Neural cell (in vitro differentiated cells): ENCODE measurements around the gene RNF213. TPM values are rescaled to one million over a fixed set of nuclear protein-coding genes. Genes with fewer than 3 reads are reported as not detected.

Experiments used
- H2AFZ ChIP-seq: fragments of 200-600, 300-800 bp; sonication (generic), shearing (Covaris generic); 2 replicates; pipeline ENCODE4 v1.6.0; 2014; ENCODE audit warnings: low read depth, mild to moderate bottlenecking, antibody characterized with exemption, low read length, moderate library complexity
- H3F3A ChIP-seq: fragments of 200-600 bp; shearing (Covaris generic); 2 replicates; pipeline ENCODE4 v1.6.1; 2016; ENCODE audit warnings: mild to moderate bottlenecking, moderate library complexity, mixed read lengths, antibody characterized with exemption, low read length; ENCODE audit not compliant: insufficient read depth, poor library complexity, severe bottlenecking
- H3K27ac ChIP-seq: fragments of 200-600, 300-800 bp; sonication (generic), shearing (Covaris generic); 2 replicates; pipeline ENCODE4 v1.5.1; 2014; ENCODE audit warnings: mild to moderate bottlenecking, low read length, moderate library complexity
- H3K27me3 ChIP-seq: fragments of 300-800, 200-600 bp; sonication (generic), shearing (Covaris generic); 2 replicates; pipeline ENCODE4 v1.6.0; 2014; ENCODE audit warnings: mild to moderate bottlenecking, low read depth, low read length, moderate library complexity; ENCODE audit not compliant: insufficient read depth
- H3K36me3 ChIP-seq: fragments of 300-800, 200-600 bp; sonication (generic), shearing (Covaris generic); 2 replicates; pipeline ENCODE4 v1.5.1; 2014; ENCODE audit warnings: mild to moderate bottlenecking, antibody characterized with exemption, low read length, moderate library complexity; ENCODE audit not compliant: insufficient read depth
- H3K4me2 ChIP-seq: fragments of 300-800, 200-600 bp; sonication (generic), shearing (Covaris generic); 2 replicates; pipeline ENCODE4 v1.6.0; 2014; ENCODE audit warnings: mild to moderate bottlenecking, low read length
- H3K4me3 ChIP-seq: fragments of 300-800, 200-600 bp; sonication (generic), shearing (Covaris generic); 2 replicates; pipeline ENCODE4 v1.5.1; 2014; ENCODE audit warnings: mild to moderate bottlenecking, low read length, moderate library complexity
- H3K79me2 ChIP-seq: fragments of 200-600 bp; shearing (Covaris generic); replicated peaks from 2 replicates; pipeline ENCODE4 v1.6.0; 2014; ENCODE audit warnings: mild to moderate bottlenecking, low read length, moderate library complexity; ENCODE audit not compliant: insufficient read depth
- H3K9ac ChIP-seq: fragments of 300-800, 200-600 bp; sonication (generic), shearing (Covaris generic); 2 replicates; pipeline ENCODE4 v1.6.1; 2016; ENCODE audit warnings: mild to moderate bottlenecking, low read length, mixed read lengths
- H3K9me2 ChIP-seq: fragments of 200-600 bp; shearing (Covaris generic); 2 replicates; pipeline ENCODE4 v1.6.1; 2016; ENCODE audit warnings: mild to moderate bottlenecking, low read length, mixed read lengths; ENCODE audit not compliant: insufficient read depth
- H3K9me3 ChIP-seq: fragments of 200-600, 300-800 bp; sonication (generic), shearing (Covaris generic); 2 replicates; pipeline ENCODE4 v1.6.1; 2016; ENCODE audit warnings: mild to moderate bottlenecking, mixed run types, low read length, moderate library complexity, mixed read lengths
- H4K20me1 ChIP-seq: fragments of 200-600 bp; shearing (Covaris generic); 2 replicates; pipeline ENCODE4 v1.6.1; 2016; ENCODE audit warnings: mild to moderate bottlenecking, mixed run types; ENCODE audit not compliant: insufficient read depth
- CTCF ChIP-seq: fragments of 450-650 bp; IDR thresholded peaks from 2 replicates; pipeline ENCODE4 v1.5.1; 2014; ENCODE audit warnings: antibody characterized with exemption, mild to moderate bottlenecking, moderate library complexity; ENCODE audit not compliant: poor library complexity, severe bottlenecking
- EP300 ChIP-seq: fragments of 450-650 bp; conservative IDR thresholded peaks from 2 replicates; pipeline ENCODE4 v1.6.1; 2014; ENCODE audit warnings: antibody characterized with exemption, mild to moderate bottlenecking, moderate library complexity; ENCODE audit not compliant: poor library complexity, severe bottlenecking
- MXI1 ChIP-seq: fragments of 450-650 bp; conservative IDR thresholded peaks from 2 replicates; pipeline ENCODE4 v1.6.1; 2014; ENCODE audit warnings: antibody characterized with exemption, mild to moderate bottlenecking; ENCODE audit not compliant: poor library complexity, severe bottlenecking
- POLR2AphosphoS5 ChIP-seq: IDR thresholded peaks from 2 replicates; pipeline ENCODE4 v1.6.1; 2012
- RAD21 ChIP-seq: fragments of 450-650 bp; conservative IDR thresholded peaks from 2 replicates; pipeline ENCODE4 v1.6.1; 2014; ENCODE audit warnings: antibody characterized with exemption, mild to moderate bottlenecking, moderate library complexity
- REST ChIP-seq: IDR thresholded peaks from 2 replicates; pipeline ENCODE4 v1.6.1; 2012; ENCODE audit warnings: borderline replicate concordance
- SMC3 ChIP-seq: fragments of 450-650 bp; conservative IDR thresholded peaks from 2 replicates; pipeline ENCODE4 v1.6.1; 2014; ENCODE audit warnings: antibody characterized with exemption, mild to moderate bottlenecking, moderate library complexity; ENCODE audit not compliant: poor library complexity
- TAF1 ChIP-seq: IDR thresholded peaks from 2 replicates; pipeline ENCODE4 v1.6.1; 2012; ENCODE audit warnings: low read depth
- polyA plus RNA-seq: library from polyadenylated mRNA; depleted of rRNA; stranded (reverse); fragments of >200 nt; gene quantifications from 2 replicates; pipeline ENCODE4 v1.2.3, GENCODE V29; 2014

The RNF213 gene
- polyA plus RNA-seq, 1 donor from 2014 or later: 1.5 TPM

GRCh38 chr17:80212109-80212508, 48.5 kb upstream of the RNF213 start (continued):
- TF ChIP-seq REST: no peak

GRCh38 chr17:80212511-80212910, 48.1 kb upstream of the RNF213 start:
- no peaks in the 10 kb centered on the region for H3F3A ChIP-seq
- H3K4me3 ChIP-seq: no peak overlapping the region
- H3K4me2 ChIP-seq: no peak overlapping the region
- H3K36me3 ChIP-seq: no peaks in the 10 kb centered on the region
- H3K9me2 ChIP-seq: no peaks in the 10 kb centered on the region
- TF ChIP-seq MXI1 (no peak), RAD21 (no peak), SMC3 (no peak), POLR2AphosphoS5 (no peak)
- no peak overlapping the region for H2AFZ ChIP-seq
- no peaks in the 10 kb centered on the region for H3K27me3 ChIP-seq
- no peaks in the 10 kb centered on the region for H3K9me3 ChIP-seq
- H3K9ac ChIP-seq: no peak overlapping the region
- no peak overlapping the region for H3K27ac ChIP-seq
- no peaks in the 10 kb centered on the region for H3K79me2 ChIP-seq
- H4K20me1 ChIP-seq: no peaks in the 10 kb centered on the region

GRCh38 chr17:80212962-80213642, 47.5 kb upstream of the RNF213 start:
- Histone ChIP-seq H3K4me2 (no peak overlapping the region), H3F3A (no peaks in the 10 kb centered on the region), H2AFZ (no peak overlapping the region), H4K20me1 (no peaks in the 10 kb centered on the region), H3K27me3 (no peaks in the 10 kb centered on the region), H3K9me3 (no peaks in the 10 kb centered on the region), H3K27ac (no peak overlapping the region), H3K9me2 (no peaks in the 10 kb centered on the region), H3K9ac (no peak overlapping the region), H3K4me3 (no peak overlapping the region), H3K79me2 (no peaks in the 10 kb centered on the region), H3K36me3 (no peaks in the 10 kb centered on the region)
- TF ChIP-seq MXI1: no peak
- no peak for TF ChIP-seq EP300
- no peak for TF ChIP-seq REST
- no peak for TF ChIP-seq TAF1
- no peak for TF ChIP-seq SMC3
- no peak for TF ChIP-seq CTCF
